ENCODE measurements around the gene MYO18A. TPM values are rescaled to one million over a fixed set of nuclear protein-coding genes. Genes with fewer than 3 reads are reported as not detected.

MYO18A gene
- total RNA-seq, 1 donor from 2014 or later, result 373 TPM

- no peak for ATAC-seq
- DNase-seq (ENCODE audit: missing footprints), result peak; percentile 30
- intact Hi-C loops (cut with DNase I), result no loop called here
Measured at GRCh38 chr17:29038085-29038795, 142.0 kb downstream of the MYO18A start.

- DNase-seq (ENCODE audit: missing footprints) (no peak), ATAC-seq (no peak)
- intact Hi-C loops (cut with DNase I), result no loop called here
Measured at GRCh38 chr17:29037739-29038084, 142.5 kb downstream of the MYO18A start.

- intact Hi-C loops (cut with DNase I), result no loop called here
- DNase-seq (ENCODE audit: missing footprints) (peak; percentile 41), ATAC-seq (no peak)
Measured at GRCh38 chr17:29036584-29036983, 143.6 kb downstream of the MYO18A start.

GRCh38 chr17:29034510-29034909 is 145.7 kb downstream of the MYO18A start:
- DNase-seq (ENCODE audit: missing footprints) (no peak), ATAC-seq (no peak)
- intact Hi-C loops (cut with DNase I), result no loop called here

- intact Hi-C loops (cut with DNase I), result no loop called here
- ATAC-seq, result no peak
- DNase-seq (ENCODE audit: missing footprints), result no peak
Measured at GRCh38 chr17:29032857-29033197, 147.4 kb downstream of the MYO18A start.

DNA sequence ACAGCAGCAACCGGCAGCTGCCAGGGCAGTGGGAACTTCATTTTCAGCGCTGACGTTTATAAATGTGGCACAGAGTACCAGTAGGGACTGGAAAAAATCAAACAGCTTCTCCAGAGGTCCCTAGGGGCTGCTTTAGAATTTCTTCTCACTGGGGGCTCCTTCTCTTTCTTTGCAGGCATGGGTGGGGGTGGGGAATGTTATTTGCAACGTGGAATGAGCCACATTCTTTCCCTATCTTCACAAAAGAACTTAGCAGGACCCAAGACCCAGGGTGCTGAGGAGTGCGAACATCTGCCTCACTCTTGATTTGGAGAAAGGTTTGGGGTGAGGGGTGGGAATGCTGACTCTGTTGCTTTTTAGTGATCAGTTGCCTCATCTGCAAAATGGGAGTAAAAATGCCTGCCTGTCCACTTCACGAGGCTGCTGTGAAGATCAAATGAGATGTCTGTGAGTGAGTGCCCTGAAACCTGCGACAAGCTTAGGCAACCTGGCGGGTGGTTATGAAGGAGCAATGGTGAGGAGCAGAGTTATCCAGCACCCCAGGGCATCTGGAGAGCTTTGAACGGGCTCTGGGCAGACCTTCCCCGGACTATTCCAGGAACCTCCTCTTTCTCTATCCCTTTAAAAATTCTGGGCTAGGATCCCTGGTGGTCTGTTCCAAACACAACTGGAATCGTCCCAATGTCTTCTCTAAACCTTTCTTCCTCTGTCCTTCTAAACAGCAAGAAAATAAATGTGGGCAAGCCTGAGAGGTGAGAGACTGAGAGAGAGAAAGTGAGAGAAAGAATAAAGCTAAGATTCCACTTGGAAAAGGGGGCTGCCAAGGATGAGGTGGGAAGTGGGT is 148.0 kb downstream of the MYO18A start:
- intact Hi-C loops (cut with DNase I), result no loop called here
- ATAC-seq (no peak), DNase-seq (ENCODE audit: missing footprints) (no peak)

DNA sequence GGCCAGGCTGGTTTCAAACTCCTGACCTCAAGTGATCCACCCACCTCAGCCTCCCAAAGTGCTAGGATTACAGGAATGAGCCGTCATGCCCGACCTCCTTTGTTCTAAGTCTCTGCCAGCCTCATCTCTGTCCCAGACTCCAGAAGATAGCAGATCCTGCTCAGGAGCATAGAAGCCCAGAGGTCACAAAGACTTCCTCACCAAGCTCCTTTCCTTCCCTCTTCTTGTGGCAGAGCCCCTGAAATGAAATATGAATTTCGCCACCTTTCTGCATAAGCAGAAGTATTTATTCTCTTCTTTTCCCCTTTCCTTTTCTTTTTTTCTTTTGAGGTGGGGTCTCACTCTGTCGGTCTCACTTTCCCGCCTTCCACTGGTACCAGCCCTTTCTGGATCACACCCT is 148.7 kb downstream of the MYO18A start:
- intact Hi-C loops (cut with DNase I), result no loop called here
- no peak for DNase-seq (ENCODE audit: missing footprints)
- no peak for ATAC-seq

GRCh38 chr17:29024316-29024952 is 155.8 kb downstream of the MYO18A start:
- no peak for DNase-seq (ENCODE audit: missing footprints)
- ATAC-seq, result no peak
- intact Hi-C loops (cut with DNase I), result no loop called here

GRCh38 chr17:29022074-29022473 is 158.1 kb downstream of the MYO18A start:
- ATAC-seq (no peak), DNase-seq (ENCODE audit: missing footprints) (no peak)
- intact Hi-C loops (cut with DNase I), result no loop called here

DNA sequence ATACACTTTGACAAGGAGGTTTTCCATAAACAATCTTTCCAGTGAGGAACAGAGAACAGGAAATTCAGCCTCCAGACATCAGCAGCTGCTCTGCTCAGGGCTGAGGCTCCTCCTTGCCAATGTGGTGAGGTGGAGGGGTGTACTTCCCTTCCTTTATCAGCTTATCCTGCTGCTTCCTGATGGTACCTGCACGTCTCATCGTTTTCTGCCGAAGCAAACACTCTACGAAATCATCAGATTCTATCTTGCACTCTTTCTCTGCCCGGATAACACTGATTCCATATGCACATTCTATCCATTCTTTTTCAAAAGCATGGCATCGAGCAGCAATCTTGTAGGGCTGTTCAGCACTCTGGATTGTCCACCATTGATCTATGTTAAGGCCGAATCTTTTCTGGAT is 159.0 kb downstream of the MYO18A start:
- intact Hi-C loops (cut with DNase I), result no loop called here
- ATAC-seq (no peak), DNase-seq (ENCODE audit: missing footprints) (no peak)

Other genes starting within 250 kb of the MYO18A start
- gene PHF12, start 228.9 kb downstream of the MYO18A start, total RNA-seq, result 18.3 TPM
- gene SEZ6, start 174.4 kb downstream of the MYO18A start, total RNA-seq, result not detected
- 1.1 TPM for gene PIPOX, start 137.3 kb downstream of the MYO18A start, total RNA-seq
- not detected for gene CRYBA1, start 66.5 kb upstream of the MYO18A start, total RNA-seq
- gene NUFIP2, start 113.8 kb upstream of the MYO18A start, total RNA-seq, result 42.3 TPM
- 45.1 TPM for gene TAOK1, start 210.0 kb upstream of the MYO18A start, total RNA-seq

Data from Right ventricle myocardium inferior (tissue), 1 donor.